Activated CD8-positive, alpha-beta memory T cell treated with anti-CD3 and anti-CD28 coated beads, Interleukin-2, amount 50 U/mL, for 24 hours (primary cell): ENCODE results near the gene KRT40.

Experiments
- DNase-seq: peaks from one replicate; pipeline ENCODE4 v3.0.0-alpha.2; 2020; ENCODE audit errors: extremely low read depth

KRT40 gene

DNA sequence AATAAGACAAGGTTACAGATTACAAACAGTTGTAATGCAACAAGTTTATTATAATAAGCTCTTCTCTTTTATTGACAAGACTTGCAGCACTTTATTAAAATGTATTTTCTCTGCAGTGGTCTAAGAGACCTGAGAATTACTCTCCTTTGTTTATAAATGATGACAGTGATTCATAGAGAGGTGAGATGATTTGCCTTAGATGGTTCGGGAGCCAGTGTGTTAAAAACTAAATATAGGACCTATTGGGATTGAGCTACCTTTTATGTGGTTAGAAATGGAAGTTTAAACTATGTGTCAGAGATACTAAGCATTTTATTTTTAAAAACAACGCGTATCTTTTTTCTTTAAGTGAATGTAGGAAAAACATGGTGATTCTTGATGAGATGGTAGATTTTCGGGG is 12.7 kb upstream of the KRT40 start:
- DNase-seq = no peak

DNA sequence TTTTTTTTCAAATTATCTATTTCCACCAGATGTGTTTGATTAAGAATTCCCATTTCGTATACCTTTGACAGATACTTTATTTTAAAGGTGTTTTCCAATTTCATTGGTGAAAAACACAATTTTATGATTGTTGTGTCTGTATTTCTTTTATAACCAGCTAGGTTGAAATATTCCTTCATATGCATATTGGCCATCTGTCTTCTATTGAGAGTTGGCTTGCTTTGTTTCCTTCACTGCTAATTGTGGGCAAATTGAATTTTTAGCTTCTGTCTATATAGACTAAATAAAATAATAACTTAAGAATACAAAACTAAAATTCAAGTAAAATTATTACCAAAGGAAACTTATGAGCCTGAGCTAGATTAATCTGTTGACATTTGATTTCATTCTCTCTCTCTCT is 11.0 kb upstream of the KRT40 start:
- no peak for DNase-seq

DNA sequence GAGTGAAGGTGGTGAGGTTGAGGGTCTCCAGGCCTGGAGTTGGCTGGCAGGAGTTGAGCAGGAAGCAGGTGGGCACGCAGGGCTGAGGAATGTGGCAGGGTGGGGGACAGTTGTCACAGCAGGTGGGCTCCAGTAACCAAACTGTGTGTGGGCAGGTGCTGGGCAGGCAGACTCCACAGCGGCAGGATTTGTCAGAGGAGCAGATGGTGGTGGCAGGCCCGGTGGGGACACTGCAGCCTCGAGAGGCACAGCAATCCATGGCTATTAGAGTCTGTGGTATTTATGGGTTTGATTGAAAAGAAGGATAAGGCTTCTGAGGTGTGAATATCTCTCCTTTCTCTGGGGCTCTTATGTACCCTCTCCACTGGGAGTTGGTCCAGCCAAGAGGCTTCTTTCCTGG is 9.7 kb upstream of the KRT40 start, which contains the start of gene KRTAP3-3:
Gene KRTAP3-3, minus strand, starts transcription at position 326 of the 400 bp plus-strand sequence. Its CDS starts 67 bp downstream, at position 259.
- DNase-seq = no peak

DNA sequence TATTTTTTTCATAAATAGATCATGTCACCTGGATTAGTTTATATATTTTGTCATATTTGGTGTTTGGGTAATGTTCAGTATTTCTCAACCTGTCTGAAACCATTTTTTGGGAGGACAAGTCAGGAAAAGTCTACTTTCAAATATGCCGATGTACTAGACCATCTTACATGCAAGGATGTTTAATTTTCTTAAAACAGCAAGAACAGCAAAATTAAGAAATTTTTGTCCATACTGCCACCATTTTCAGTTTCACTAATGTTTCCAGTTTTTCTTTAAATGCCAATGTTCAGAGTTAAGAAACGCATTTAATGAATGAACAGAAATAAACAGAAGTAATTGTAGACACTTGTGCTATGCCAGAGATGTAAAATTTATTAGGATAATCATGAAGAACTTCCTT is 9.0 kb upstream of the KRT40 start:
- DNase-seq = no peak

DNA sequence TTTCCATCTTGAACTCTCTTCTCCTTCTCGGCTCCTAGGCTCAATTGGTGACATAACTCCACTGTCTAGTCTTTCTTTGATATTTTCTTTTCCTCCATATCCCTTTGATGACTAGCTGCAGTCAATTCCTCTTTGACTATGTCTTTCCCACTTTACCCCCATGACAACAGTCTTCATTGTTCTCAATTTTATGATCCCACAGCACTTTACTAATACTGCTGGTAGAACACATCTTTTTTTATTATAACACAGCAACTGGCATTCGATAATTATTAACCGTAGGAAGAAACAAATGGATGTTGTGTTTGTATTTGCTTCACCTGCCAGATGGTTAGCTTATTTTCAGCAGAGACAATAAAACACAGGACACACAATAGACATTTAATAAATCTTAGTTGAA is 8.5 kb upstream of the KRT40 start:
- DNase-seq = no peak

DNA sequence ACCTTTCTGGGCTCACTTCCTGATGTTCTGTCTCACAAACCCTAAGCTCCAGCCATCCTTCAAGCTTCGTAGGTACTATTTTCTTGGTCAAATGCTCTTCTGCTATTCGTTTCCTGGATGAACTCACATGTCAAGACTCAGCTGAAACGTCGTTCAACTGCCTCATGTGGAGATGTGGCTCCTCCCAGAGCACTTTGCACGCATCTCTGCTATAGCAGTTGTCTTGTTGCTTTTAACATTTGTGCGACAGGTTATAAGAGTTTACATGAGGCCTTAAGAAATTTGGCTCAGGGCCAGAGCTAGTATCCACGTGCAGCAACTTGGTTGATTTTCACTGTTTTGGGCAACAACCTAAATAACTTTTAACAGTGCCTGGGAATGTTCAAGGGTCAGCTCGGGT is 2.8 kb upstream of the KRT40 start:
- DNase-seq = no peak

DNA sequence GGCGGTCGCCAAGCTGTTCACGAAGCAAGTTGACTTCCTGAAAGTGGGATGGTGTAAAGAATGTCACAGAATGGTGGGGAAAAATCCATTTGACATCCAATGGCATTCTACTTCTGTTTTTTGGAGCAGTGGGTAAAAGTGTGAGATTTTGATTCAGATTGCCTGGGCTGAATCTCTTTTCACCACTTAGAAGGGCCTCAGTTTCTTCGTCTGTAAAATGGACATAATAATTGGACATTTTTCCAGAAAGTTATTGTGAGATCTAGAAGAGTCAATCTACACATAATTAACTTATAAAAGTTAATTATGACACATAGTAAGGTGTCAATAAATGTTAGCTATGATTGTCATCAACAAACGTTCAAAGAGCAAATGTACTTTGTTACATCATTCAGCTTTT is 3.0 kb downstream of the KRT40 start:
- DNase-seq = no peak

DNA sequence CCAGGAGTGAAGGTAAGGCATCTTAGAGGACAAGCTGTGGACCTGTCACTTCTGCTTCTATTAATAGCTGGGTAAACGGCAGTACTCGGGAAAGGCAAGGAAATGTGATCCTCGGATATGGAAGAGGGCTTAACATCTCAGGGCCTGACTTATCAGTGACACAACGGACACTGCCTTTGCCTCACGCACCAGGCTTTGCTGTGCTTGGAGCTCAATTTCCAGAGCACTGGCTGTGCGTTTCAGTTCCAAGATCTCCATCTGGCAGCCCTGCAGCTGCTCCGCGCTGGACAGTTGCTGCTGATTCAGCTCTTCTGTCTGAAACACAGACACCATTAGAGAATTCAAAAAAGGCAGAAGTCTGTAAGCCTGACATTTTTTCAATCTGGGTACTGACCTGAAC is 3.5 kb downstream of the KRT40 start:
- DNase-seq = no peak

DNA sequence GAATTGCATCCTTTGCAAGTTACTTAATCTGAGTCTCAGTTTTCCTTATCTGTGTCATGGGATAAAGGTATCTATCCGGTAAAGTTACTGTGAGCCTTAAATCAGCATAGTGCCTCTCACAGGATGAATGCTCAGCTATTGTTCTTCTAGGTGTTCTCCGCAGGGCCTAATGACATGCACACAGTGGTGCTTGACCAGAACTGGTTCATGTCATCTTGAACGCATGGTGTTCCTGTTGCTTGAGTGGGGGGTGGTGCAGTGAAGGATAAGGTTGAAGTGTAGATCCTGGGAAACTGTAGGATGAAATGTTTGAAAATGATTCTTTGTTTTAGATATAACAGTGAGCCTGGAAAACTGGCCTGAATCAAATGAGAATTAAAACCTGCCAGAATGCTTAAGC is 4.0 kb downstream of the KRT40 start:
- no peak for DNase-seq

DNA sequence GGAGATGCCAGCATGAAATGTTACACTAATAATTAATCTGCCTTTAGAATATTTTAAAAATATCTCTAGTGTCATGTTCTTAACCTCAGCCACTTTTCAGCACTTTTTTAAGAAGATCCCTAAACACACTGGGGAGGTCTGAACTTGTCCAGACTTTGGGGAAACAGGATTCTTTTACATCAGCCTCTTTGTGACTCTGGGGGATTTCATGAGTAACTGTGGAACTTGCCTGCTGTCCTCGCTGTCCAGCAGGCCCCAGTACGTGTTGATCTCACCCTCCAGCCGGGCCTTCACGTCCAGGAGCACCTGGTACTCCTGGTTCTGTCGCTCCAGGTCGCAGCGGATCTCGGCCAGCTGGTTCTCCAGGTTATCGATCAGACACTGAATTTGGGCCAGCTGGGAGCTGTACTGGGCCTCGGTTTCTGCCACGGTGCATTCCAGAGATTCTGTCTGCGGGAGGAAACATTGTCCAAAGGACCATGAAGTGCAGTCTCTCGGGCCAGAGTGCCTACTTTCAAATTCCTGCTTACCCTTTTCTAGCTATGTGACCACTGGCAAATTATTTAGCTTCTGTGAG is 5.5 kb downstream of the KRT40 start:
- no peak for DNase-seq

DNA sequence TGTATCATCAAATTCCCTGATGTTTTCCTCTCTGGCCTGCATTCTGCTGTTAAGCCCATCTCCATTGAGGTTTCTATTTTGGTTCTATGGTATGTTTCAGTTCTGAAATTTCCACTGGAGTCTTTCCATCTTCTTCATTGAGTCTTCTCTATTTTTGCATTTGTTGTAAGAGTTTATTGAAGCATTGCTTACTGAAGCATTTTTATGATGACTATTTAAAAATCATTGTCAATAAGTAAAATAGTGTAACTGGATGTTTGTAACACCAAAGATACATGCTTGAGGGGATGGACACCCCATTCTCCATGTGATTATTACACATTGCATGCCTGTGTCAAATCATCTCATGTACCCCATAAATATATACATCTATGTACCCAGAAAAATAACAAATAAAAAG is 8.6 kb downstream of the KRT40 start:
- no peak for DNase-seq

DNA sequence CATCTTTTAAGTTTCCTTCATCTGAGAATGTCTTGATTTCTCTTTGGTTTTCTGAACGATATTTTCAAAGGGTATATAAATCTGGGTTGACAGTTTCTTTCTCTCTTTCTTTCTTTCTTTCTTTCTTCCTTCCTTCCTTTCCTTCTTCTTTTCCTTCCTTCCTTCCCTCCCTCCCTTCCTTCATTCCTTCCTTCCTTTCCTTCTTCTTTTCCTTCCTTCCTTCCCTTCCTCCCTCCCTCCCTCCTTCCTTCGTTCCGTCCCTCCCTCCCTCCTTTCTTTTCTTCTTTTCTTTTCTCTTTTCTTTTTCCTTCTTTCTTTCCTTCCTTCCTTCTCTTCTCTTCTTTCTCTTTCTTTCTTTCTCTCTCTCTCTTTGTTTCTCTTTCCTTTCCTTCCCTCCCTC is 9.8 kb downstream of the KRT40 start:
- no peak for DNase-seq

DNA sequence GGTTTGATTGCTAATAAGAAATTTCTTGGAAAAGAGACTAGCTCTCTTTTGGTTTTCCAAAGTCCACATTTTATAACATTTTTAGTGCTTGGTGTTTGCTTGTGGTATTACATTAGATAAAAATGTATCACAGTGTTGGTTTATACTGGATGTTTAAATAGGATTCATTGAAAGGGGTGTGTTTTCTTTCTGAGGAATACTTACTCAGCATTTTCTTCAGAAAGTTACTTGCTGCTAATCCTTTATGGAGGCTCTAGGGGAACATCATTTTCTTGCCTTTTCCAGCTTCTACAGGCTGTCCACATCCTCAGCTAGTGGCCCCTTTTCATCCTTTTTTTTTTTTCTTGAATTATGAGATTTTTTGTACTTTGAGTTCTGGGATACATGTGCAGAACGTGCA is 16.5 kb downstream of the KRT40 start:
- no peak for DNase-seq

DNA sequence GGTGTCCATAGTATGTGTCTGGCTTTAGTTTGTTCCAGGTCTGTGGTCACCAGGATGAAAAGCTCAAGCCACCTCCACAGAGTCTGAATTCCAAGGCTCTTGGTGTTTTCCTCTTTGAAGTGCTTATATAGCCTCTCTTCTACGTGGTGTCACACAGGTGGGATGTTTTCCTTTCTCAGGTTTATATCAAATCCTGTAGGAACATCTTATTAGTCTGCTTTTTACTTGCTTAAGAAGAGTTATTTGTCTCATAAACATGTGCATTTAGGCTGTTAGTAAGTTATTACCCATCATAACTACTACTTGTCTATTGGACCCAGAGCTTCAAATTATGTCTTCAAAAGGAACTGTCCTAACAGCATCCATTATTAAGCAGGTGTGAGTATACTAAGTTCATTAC is 17.3 kb downstream of the KRT40 start, which contains the start of gene KRT39:
Gene KRT39, minus strand, starts transcription at position 101 of the 400 bp plus-strand sequence. Its CDS starts 92 bp downstream, at position 9.
- no peak for DNase-seq

DNA sequence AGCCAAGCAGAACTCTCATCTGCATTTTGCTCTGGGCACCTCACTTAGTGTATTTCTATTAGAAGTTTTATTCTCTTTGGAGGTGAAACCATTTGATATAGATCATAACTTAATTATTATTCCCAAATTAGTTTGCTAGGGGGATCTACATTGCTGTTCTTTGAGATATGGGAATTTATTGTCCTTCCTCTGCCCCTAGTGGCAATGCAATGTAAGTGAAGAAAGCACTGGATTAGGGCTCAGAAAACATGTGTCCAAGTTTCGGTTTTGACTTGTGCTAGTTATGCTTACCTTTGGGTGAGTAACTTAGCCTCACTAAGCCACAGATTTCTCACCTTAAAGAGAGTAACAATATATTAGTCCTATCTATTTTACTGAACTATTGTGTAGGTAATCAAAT is 20.3 kb downstream of the KRT40 start:
- no peak for DNase-seq

DNA sequence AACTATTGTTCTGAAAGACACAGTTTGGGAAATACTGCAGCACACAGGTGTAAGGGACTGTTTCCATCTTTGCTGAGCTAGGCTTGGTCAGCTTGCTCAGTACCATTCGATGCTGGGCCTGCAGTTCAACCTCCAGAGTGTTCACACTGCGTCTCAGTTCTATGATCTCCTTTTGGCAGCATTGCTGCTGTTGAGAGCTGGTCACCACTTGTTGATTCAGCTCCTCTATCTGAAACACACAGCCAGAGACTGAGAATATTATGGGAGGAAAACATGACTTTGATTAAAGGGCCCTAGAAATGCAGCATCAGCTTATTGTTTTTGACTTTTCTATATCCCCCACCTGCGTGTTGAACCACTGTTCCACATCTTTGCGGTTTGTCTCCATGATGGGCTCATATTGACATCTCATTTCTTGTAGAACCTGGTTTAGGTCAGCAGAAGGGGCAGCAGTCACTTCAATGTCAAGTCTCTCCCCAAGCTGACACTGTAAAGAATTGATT is 22.0 kb downstream of the KRT40 start:
- no peak for DNase-seq

DNA sequence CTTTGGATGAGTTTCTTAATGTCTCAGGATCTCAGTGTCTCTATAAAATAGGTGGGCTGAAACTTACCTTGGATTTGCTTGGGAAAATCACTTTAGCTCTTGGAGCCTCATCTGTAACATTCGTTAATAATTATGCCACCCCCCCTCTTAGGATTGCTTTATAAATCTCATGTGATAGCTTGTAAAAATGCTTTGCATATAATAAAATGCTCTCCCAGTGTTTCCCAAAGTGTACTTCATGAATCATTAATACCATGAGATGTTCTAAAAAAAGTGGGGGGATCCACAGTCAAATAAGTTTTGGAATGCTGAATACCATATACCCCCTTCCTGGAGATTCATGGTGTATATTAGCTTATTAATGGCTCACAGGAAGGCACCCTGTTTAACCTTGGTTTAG is 22.5 kb downstream of the KRT40 start:
- no peak for DNase-seq

DNA sequence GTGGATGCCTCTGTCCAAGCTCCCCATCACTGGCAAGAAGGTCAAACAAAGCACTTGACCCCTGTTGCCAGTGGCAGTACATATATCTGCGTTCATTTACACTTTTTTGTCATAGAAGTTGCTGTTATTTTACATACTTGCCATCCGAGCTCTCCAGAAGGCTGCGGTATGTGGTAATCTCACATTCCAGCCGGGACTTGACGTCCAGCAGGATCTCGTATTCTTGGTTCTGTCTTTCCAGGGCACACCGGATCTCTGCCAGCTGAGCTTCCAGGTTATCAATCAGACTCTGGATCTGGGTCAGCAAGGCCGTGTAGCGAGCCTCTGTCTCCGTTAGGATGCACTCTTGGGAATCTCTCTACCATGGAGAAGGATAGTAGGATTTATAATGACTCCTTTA is 24.0 kb downstream of the KRT40 start:
- no peak for DNase-seq

DNA sequence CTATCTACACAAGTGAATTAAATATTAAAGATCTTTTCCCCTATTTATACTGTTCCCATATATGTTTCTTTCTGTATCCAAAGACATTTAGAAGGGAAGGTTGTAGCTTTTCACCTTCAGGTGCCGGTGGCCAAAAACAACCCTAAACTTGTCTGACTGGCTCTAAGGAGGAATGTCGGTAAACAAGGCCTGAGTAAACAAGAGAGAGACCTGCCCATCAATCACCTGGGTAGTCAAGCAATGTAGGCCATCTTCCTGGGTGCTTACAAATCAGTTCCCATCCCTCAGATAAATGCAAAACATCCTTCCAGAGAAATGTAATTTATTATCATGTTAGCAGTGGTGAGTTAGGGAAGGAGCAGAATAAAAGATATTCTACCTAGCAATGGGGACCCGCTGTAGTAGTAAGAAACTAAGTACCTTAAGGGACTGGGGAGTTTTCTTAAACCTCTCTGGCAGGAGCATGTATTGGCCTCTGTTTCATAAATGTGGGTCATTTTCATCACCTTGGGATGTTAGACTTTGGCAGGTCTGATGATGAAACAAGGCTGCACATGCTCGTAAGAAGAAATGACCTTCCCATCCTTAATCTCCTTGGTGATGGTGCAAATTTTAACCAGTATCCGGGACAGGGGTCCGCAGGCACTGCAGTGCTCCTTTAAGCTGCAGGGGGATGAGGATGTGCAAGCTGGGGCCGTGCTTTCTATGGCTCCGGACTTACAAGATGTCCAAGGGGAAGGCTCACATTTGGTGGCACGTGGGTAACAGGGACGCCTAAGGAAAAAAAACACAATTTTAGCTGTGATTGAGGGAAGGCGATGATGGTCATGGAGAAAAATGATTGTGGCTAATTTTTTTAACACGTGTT is 25.8 kb downstream of the KRT40 start:
- DNase-seq = no peak

DNA sequence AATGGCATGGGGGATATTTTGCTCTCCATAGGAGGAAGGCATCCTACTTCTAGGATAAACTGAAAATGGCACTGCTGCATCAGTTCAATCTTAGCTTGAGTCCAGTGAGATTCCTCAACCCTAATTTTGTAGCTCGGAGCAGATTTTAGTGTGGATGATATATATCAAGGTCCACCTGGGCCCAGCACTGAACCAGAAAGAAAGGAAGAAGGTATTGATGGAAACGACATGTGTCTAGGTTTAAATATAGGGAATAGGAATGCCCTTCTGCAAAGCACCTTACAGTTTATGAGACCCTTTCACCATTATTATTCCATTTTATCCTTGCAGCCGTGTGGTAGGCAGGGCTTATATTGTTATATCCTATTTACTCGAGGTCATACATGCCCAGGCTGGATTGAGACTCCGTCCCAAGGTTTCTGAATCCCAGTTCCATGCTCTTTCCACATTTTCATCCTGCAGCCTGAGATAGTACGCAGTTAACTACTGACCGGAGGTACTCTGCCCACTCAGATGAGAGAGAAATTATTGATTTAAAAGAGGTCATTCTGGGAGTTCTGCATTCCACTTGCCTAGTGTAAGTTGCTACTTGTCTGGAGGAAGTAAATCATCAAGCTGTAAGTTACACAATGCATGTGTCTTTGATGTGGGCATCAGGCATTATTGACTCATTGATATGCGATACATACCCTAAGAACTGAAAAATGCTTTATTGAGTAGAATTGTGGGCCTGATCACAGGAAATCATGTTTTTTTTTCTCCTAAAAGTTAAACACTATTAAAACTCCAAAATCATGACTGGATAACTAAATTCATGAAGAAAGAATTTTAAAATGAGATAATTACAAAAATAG is 27.5 kb downstream of the KRT40 start:
- no peak for DNase-seq

DNA sequence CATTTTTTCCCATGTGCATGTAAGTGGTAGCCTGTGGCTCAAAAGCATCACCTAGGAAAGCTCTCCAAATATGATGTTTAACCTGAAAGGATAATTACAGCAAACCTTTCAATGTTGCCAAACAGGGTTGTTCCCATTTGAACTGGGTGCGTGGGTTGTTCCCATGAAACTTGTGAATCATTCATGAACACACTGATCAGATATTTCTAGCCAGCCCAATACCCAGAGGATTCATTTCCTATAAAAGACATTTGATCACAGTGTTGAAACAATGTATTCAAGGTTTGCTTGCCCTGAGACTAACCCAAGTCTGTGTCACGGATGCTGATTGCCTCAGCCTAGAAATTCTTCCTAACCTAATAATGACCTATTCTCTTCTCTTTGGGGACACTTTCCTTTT is 30.2 kb downstream of the KRT40 start:
- no peak for DNase-seq

DNA sequence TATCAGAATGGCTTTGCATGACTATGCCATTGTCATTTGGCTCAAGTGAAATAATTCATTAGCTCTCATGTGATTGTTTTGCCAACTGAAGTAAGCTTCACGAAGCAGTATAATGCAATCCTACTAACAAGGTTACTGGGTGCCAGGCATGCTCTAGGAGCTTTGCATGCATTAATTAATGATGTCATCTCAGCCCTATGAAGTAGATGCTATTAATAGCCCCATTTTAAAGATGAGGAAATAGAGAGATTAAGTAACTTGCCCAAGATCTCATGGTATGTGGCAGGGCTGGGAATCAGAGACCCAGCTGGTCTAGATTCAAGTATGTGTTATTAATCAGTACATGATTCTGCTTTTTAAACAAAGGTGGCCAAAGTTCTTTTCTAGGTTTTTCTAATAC is 31.5 kb downstream of the KRT40 start:
- DNase-seq = no peak
